Right cardiac atrium (tissue), 5 donors: Measurements from ENCODE around the gene TSPY9. TPM values are rescaled to one million over a fixed set of nuclear protein-coding genes. Genes with fewer than 3 reads are reported as not detected.
"Not testable (repeated sequence)": the region's sequence is repeated elsewhere in the genome, so short reads cannot be mapped to it uniquely, and the experiment has no call there.

Source experiments
- ATAC-seq, 2 donors: fragments of 200-7000 bp; cut with Tn5 transposase; one replicate each; pipeline versions ENCODE4 v1.8.0 to v1.9.1; 2020; ENCODE audit warnings: moderate library complexity in 2 of 2, mild to moderate bottlenecking in 1 of 2
- DNase-seq, 3 donors: peaks; one replicate each; pipeline ENCODE4 v3.0.0-alpha.2; 2020
- H3K27ac ChIP-seq: one replicate; pipeline ENCODE4 v1.5.1; 2013; ENCODE audit warnings: mild to moderate bottlenecking, low read length, control low read depth, moderate library complexity
- H3K27me3 ChIP-seq: one replicate; pipeline ENCODE4 v1.6.1; 2013; ENCODE audit not compliant: control insufficient read depth, insufficient read depth
- H3K4me1 ChIP-seq: one replicate; pipeline ENCODE4 v1.6.1; 2013; ENCODE audit warnings: low read length; ENCODE audit not compliant: control insufficient read depth, insufficient read depth
- H3K4me3 ChIP-seq: one replicate; pipeline ENCODE4 v1.5.1; 2013; ENCODE audit warnings: low read length, control low read depth
- H3K9me3 ChIP-seq: one replicate; pipeline ENCODE4 v1.6.1; 2013; ENCODE audit warnings: low read length; ENCODE audit not compliant: control insufficient read depth
- WGBS: extraction: QIAGEN DNeasy Blood & Tissue Kit; methylation state at CpG from one replicate; pipeline ENCODE4 v1.1.7; 2013; 5-methylcytosine and 5-hydroxymethylcytosine counted together
- intact Hi-C, 4 donors: fragments of 100-400 bp; cut with DNase I; formaldehyde crosslinking; loops; one replicate each; pipeline versions ENCODE4 v1.11.0 to v1.14.0; 2022 to 2023
- long read RNA-seq, 4 donors: library from polyadenylated mRNA; unstranded; transcript quantifications; one replicate each; pipeline ENCODE4 v2.0.0, GENCODE V29; 2020 to 2021
- polyA plus RNA-seq: library from polyadenylated mRNA; stranded (reverse); fragments of 200-250 nt; gene quantifications from one replicate; pipeline ENCODE4 v1.2.3, GENCODE V29; 2013
- total RNA-seq, 4 donors: library from RNA; stranded (reverse); fragmentation: NEBNext Ultra II Directional; extraction: Animal tissue kit (Norgen Biotek cat#: 25700); gene quantifications; one replicate each; pipeline ENCODE4 v1.2.1, GENCODE V29; 2021
- donor health status: healthy with polysubstance abuse.
- donor health status: DM: no; HTN: yes; CAD: no.
- donor health status: DM: no; HTN: no; CAD: no.
- donor health status: DM: no; HTN: yes; CAD: no; lungs with severe emphysema.
- donor health status: DM: yes; HTN: yes; CAD: no.

The TSPY9 gene
- total RNA-seq = not detected
- not detected for polyA plus RNA-seq
- long read RNA-seq, donor 1 = 0 reads
- long read RNA-seq, donor 2 = 0 reads
- long read RNA-seq, donor 3 = 0 reads
- long read RNA-seq, donor 4 = 0 reads

- no CpG with 5 or more reads among the region's 26 CpGs for WGBS
- H3K4me3 ChIP-seq, H3K4me1 ChIP-seq, H3K27ac ChIP-seq, ATAC-seq, DNase-seq, intact Hi-C loops, H3K9me3 ChIP-seq, H3K27me3 ChIP-seq: not testable (repeated sequence)
Observed at GRCh38 chrY:9486967-9487366, at the start of gene TSPY9. TSPY9 (plus strand) TSS chrY:9487267; CDS start chrY:9487313, 46 bp downstream.

GRCh38 chrY:9466655-9467054 lies 20.4 kb upstream of the TSPY9 start, which contains the start of gene TSPY1:
TSPY1 (plus strand) TSS chrY:9466955; CDS start chrY:9467001, 46 bp downstream.
- intact Hi-C loops, H3K4me1 ChIP-seq, H3K27ac ChIP-seq, ATAC-seq, H3K4me3 ChIP-seq, H3K9me3 ChIP-seq, H3K27me3 ChIP-seq, DNase-seq: not testable (repeated sequence)
- WGBS = 87% methylated on average over 12 of the region's 25 CpGs

- H3K27me3 ChIP-seq, ATAC-seq, H3K9me3 ChIP-seq, intact Hi-C loops, H3K27ac ChIP-seq, H3K4me3 ChIP-seq, H3K4me1 ChIP-seq: not testable (repeated sequence)
- 65% methylated on average over 2 of the region's 6 CpGs for WGBS
- peak in 1 of 3 donors; percentile 34 for DNase-seq
Observed at GRCh38 chrY:9504396-9504795, 17.3 kb downstream of the TSPY9 start.

GRCh38 chrY:9516287-9516686 lies 29.2 kb downstream of the TSPY9 start:
- 77% methylated on average over 7 of the region's 12 CpGs for WGBS
- DNase-seq = not testable (repeated sequence)

GRCh38 chrY:9527580-9527979 lies 40.5 kb downstream of the TSPY9 start, which contains the start of gene TSPY10:
TSPY10 (plus strand) TSS chrY:9527880; CDS start chrY:9527926, 46 bp downstream.
- H3K9me3 ChIP-seq, intact Hi-C loops, ATAC-seq, H3K4me3 ChIP-seq, H3K27ac ChIP-seq, DNase-seq, H3K27me3 ChIP-seq, H3K4me1 ChIP-seq: not testable (repeated sequence)
- WGBS = no CpG with 5 or more reads among the region's 26 CpGs

More at GRCh38 chrY:9516287-9516686, 29.2 kb downstream of the TSPY9 start:
- intact Hi-C loops, H3K4me1 ChIP-seq, H3K9me3 ChIP-seq, H3K4me3 ChIP-seq, H3K27ac ChIP-seq, ATAC-seq, H3K27me3 ChIP-seq: not testable (repeated sequence)

Other genes starting within 250 kb of the TSPY9 start
- gene TSPY4, start 149.8 kb upstream of the TSPY9 start, total RNA-seq = not detected
- gene TSPY4, start 149.8 kb upstream of the TSPY9 start, polyA plus RNA-seq = not detected
- not detected for gene TSPY8, start 129.5 kb upstream of the TSPY9 start, total RNA-seq
- not detected for gene TSPY8, start 129.5 kb upstream of the TSPY9 start, polyA plus RNA-seq
- gene TSPY3, start 88.8 kb upstream of the TSPY9 start, total RNA-seq = not detected
- not detected for gene TSPY3, start 88.8 kb upstream of the TSPY9 start, polyA plus RNA-seq
- gene TSPY1, start 20.3 kb upstream of the TSPY9 start, total RNA-seq = not detected
- not detected for gene TSPY1, start 20.3 kb upstream of the TSPY9 start, polyA plus RNA-seq
- gene TSPY10, start 40.6 kb downstream of the TSPY9 start, total RNA-seq = not detected
- gene TSPY10, start 40.6 kb downstream of the TSPY9 start, polyA plus RNA-seq = not detected